ENCODE data around the gene AATK.

Gene AATK

DNA sequence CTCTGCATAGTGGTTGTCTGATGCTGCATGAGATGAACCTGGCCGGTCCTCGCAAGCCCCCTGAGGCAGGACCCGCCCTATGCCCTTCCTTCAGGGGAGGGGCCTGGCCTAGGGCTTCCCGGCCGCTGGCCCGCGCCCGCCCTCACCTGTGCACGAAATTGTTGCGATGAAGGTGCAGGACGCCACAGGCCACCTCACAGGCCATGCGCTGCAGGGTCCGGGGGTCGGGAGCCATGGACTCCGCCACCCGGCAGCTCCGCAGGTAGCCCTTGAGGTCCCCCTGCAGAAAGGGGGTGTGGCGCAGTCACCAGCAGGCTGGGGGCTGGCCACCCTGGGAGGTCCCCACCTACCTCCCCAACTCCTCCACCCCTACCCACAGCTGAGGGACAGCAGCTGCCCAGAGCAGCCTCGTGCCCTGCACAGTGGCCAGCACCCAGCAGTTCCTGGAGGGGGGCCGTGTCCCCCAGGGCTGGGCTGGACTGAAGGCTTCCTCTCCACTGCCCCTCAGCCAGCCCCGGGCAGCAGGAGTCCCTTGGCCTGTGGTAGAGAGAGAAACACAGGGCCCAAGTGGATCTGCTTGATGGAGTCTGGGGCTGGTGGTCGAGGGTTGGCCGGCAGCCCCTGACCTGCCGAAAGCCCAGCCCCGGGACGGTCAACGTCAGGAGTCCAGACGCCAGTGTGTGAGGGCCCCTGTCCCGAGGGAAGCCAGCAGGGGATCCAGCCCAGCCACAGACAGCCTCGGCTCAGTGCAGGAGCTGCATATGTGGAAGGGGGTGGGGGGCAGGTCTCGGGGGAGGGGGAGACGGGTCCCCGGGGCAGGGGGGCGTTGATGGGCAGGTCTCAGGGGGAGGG lies 39.5 kb downstream of the AATK start:
- no peak for DNase-seq (ENCODE audit: low read depth, low spot score)

DNA sequence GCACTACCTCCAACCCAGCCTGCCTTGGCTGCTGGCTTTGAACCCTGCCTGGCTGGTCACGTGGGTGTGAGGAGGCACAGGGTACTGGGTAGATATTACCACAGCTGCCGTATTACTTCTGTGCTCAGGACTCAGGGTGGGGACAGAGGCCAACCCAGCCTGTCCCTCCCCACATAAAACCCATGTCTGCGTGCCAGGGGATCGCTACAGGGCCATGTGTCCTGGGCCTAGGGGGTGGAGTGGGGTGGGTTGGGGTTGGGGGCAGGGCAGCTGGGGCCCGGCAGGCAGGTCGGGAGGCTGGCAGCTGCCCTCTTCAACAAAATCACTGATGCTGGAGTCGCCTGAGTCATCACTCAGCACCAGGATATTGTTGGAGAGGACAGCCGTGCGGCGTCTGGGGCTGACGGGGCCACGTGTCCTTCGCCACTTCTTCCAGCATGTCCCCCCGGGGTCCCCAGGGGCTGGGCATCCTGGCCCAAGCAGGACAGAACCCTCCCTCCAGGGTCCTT lies 40.4 kb downstream of the AATK start:
- Histone ChIP-seq H3K9ac (ENCODE audit: insufficient read length, low read depth) (no peak overlapping the region), H3K36me3 (ENCODE audit: insufficient read depth, insufficient read length, low read length) (no peaks in the 10 kb centered on the region), H3K9me3 (ENCODE audit: insufficient read depth, low read length) (no peaks in the 10 kb centered on the region), H3K27me3 (ENCODE audit: insufficient read depth, insufficient read length) (no peaks in the 10 kb centered on the region), H3K4me3 (ENCODE audit: insufficient read length, low read depth) (no peak overlapping the region), H3K4me1 (ENCODE audit: insufficient read depth, insufficient read length) (peaks cover 43% of the 10 kb centered on the region)
- no peak for DNase-seq (ENCODE audit: low read depth, low spot score)
- TF ChIP-seq SUZ12 (IDR thresholded peaks at IDR 0.05; ENCODE audit: extremely low read depth, insufficient read depth, insufficient read length) (no peak), YY1 (IDR thresholded peaks at IDR 0.05; ENCODE audit: insufficient read depth, insufficient read length) (no peak), ZNF274 (IDR thresholded peaks at IDR 0.05; ENCODE audit: low read depth, low read length) (no peak)

More for the DNA sequence above, 39.5 kb downstream of the AATK start:
- no peaks in the 10 kb centered on the region for H3K27me3 ChIP-seq (ENCODE audit: insufficient read depth, insufficient read length)
- no peaks in the 10 kb centered on the region for H3K9me3 ChIP-seq (ENCODE audit: insufficient read depth, low read length)
- peaks cover 40% of the 10 kb centered on the region for H3K4me1 ChIP-seq (ENCODE audit: insufficient read depth, insufficient read length)
- H3K9ac ChIP-seq (ENCODE audit: insufficient read length, low read depth), result peak overlapping the region; percentile 26
- no peak overlapping the region for H3K4me3 ChIP-seq (ENCODE audit: insufficient read length, low read depth)
- TF ChIP-seq YY1 (IDR thresholded peaks at IDR 0.05; ENCODE audit: insufficient read depth, insufficient read length), result no peak
- no peak for TF ChIP-seq ZNF274 (IDR thresholded peaks at IDR 0.05; ENCODE audit: low read depth, low read length)
- no peak for TF ChIP-seq SUZ12 (IDR thresholded peaks at IDR 0.05; ENCODE audit: extremely low read depth, insufficient read depth, insufficient read length)
- no peaks in the 10 kb centered on the region for H3K36me3 ChIP-seq (ENCODE audit: insufficient read depth, insufficient read length, low read length)

GRCh38 chr17:81124377-81124776 lies 41.6 kb downstream of the AATK start:
- no peak overlapping the region for H3K9ac ChIP-seq (ENCODE audit: insufficient read length, low read depth)
- H3K27me3 ChIP-seq (ENCODE audit: insufficient read depth, insufficient read length), result no peaks in the 10 kb centered on the region
- H3K4me3 ChIP-seq (ENCODE audit: insufficient read length, low read depth), result no peak overlapping the region
- H3K4me1 ChIP-seq (ENCODE audit: insufficient read depth, insufficient read length), result peaks cover 40% of the 10 kb centered on the region
- H3K9me3 ChIP-seq (ENCODE audit: insufficient read depth, low read length), result no peaks in the 10 kb centered on the region
- no peaks in the 10 kb centered on the region for H3K36me3 ChIP-seq (ENCODE audit: insufficient read depth, insufficient read length, low read length)
- DNase-seq (ENCODE audit: low read depth, low spot score), result no peak
- TF ChIP-seq SUZ12 (IDR thresholded peaks at IDR 0.05; ENCODE audit: extremely low read depth, insufficient read depth, insufficient read length), result no peak
- TF ChIP-seq ZNF274 (IDR thresholded peaks at IDR 0.05; ENCODE audit: low read depth, low read length), result no peak
- TF ChIP-seq YY1 (IDR thresholded peaks at IDR 0.05; ENCODE audit: insufficient read depth, insufficient read length), result no peak

GRCh38 chr17:81123052-81124048 lies 42.7 kb downstream of the AATK start:
- Histone ChIP-seq H3K4me1 (ENCODE audit: insufficient read depth, insufficient read length) (peaks cover 41% of the 10 kb centered on the region), H3K9ac (ENCODE audit: insufficient read length, low read depth) (no peak overlapping the region), H3K4me3 (ENCODE audit: insufficient read length, low read depth) (no peak overlapping the region), H3K36me3 (ENCODE audit: insufficient read depth, insufficient read length, low read length) (no peaks in the 10 kb centered on the region), H3K27me3 (ENCODE audit: insufficient read depth, insufficient read length) (no peaks in the 10 kb centered on the region), H3K9me3 (ENCODE audit: insufficient read depth, low read length) (no peaks in the 10 kb centered on the region)
- TF ChIP-seq ZNF274 (IDR thresholded peaks at IDR 0.05; ENCODE audit: low read depth, low read length), result no peak
- no peak for TF ChIP-seq SUZ12 (IDR thresholded peaks at IDR 0.05; ENCODE audit: extremely low read depth, insufficient read depth, insufficient read length)
- no peak for TF ChIP-seq YY1 (IDR thresholded peaks at IDR 0.05; ENCODE audit: insufficient read depth, insufficient read length)
- no peak for DNase-seq (ENCODE audit: low read depth, low spot score)

DNA sequence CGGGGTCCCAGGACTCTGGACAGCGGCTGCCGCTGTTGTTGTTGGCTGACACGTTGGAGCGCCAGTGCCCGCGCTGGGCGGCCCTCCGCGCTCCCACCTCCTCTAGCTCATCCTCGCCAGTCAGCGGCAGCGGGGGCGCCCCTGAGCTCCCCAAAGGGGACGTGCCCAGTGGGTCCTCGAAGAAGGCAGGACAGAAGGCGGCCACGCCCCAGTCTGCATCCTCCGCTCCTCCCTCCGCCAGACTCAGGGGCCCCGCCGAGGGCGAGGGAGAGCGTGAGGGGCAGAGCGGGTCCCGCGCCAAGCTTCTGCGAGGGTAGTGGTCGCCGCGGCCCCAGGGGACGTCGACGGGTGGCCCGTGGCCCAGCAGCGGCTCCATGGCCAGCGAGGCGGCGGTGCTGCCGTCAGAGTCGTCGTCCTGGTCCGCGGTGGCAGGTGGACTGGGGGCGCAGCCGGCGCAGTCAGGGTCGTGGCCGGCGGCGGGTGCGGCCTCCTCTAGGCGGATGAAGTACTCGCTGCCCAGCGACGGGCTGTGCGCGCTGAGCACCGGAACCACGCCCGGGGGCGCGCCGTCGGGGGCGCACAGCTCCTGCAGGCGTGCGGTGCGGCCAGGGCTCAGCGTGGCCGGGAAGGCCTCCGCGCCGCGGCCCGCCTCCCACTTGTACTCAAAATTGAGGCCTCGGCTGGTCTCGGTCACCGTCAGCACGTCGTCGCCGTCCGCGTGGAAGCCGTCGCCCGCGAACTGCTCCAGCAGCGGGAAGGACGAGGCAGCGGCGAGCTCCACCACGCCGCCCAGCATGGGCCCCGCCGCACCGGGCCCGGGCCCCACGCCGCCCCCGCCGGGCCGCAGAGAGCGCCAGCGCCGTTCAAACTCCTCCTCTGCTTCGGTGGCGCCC lies 43.9 kb downstream of the AATK start:
- H3K9me3 ChIP-seq (ENCODE audit: insufficient read depth, low read length), result no peaks in the 10 kb centered on the region
- no peak for TF ChIP-seq SUZ12 (IDR thresholded peaks at IDR 0.05; ENCODE audit: extremely low read depth, insufficient read depth, insufficient read length)
- no peak for TF ChIP-seq YY1 (IDR thresholded peaks at IDR 0.05; ENCODE audit: insufficient read depth, insufficient read length)
- no peak for TF ChIP-seq ZNF274 (IDR thresholded peaks at IDR 0.05; ENCODE audit: low read depth, low read length)

More for the DNA sequence above, 43.9 kb downstream of the AATK start:
- Histone ChIP-seq H3K4me1 (ENCODE audit: insufficient read depth, insufficient read length) (peaks cover 41% of the 10 kb centered on the region), H3K4me3 (ENCODE audit: insufficient read length, low read depth) (no peak overlapping the region), H3K27me3 (ENCODE audit: insufficient read depth, insufficient read length) (no peaks in the 10 kb centered on the region), H3K9ac (ENCODE audit: insufficient read length, low read depth) (no peak overlapping the region), H3K36me3 (ENCODE audit: insufficient read depth, insufficient read length, low read length) (no peaks in the 10 kb centered on the region)
- no peak for DNase-seq (ENCODE audit: low read depth, low spot score)

Data from NT2/D1 (cell line).